Naive B cell (primary cell): ENCODE data around the gene SLC17A1. TPM values are rescaled to one million over a fixed set of nuclear protein-coding genes. Genes with fewer than 3 reads are reported as not detected.
A peak's percentile ranks its signal among the peaks of the same experiment; 100 is the strongest.

ENCODE experiments used
- ATAC-seq, 2 donors: fragments of 150-1000 bp; cut with Tn5 transposase; 2 replicates each; pipeline ENCODE4 v1.10.0; 2021; ENCODE audit warnings: low read depth in 2 of 2, mild to moderate bottlenecking in 2 of 2, moderate library complexity in 2 of 2
- DNase-seq: peaks from one replicate; pipeline ENCODE4 v3.0.0; 2022
- H3K27ac Mint-ChIP-seq, 6 donors: one replicate each; pipeline ENCODE4 v1.8.0; 2020 to 2022; ENCODE audit warnings: mild to moderate bottlenecking in 6 of 6, mixed read lengths in 6 of 6, moderate library complexity in 5 of 6, inconsistent platforms in 2 of 6
- H3K27me3 Mint-ChIP-seq, 3 donors: one replicate each; pipeline ENCODE4 v1.8.0; 2021 to 2022; ENCODE audit warnings: mixed read lengths in 3 of 3, mild to moderate bottlenecking in 1 of 3
- H3K36me3 Mint-ChIP-seq, 2 donors: one replicate each; pipeline ENCODE4 v1.8.0; 2020 to 2022; ENCODE audit warnings: mixed read lengths in 2 of 2, inconsistent platforms in 1 of 2, mild to moderate bottlenecking in 1 of 2
- H3K4me1 Mint-ChIP-seq, 3 donors: one replicate each; pipeline ENCODE4 v1.8.0; 2020 to 2022; ENCODE audit warnings: mixed read lengths in 3 of 3, inconsistent platforms in 1 of 3, mild to moderate bottlenecking in 1 of 3, moderate library complexity in 1 of 3
- H3K4me3 Mint-ChIP-seq, 8 donors: one replicate each; pipeline ENCODE4 v1.8.0; 2020 to 2022; ENCODE audit warnings: mild to moderate bottlenecking in 8 of 8, mixed read lengths in 8 of 8, moderate library complexity in 8 of 8, inconsistent platforms in 2 of 8
- H3K9me3 Mint-ChIP-seq, 7 donors: one replicate each; pipeline ENCODE4 v1.8.0; 2020 to 2022; ENCODE audit warnings: mixed read lengths in 7 of 7, mild to moderate bottlenecking in 5 of 7, inconsistent platforms in 2 of 7, moderate library complexity in 1 of 7
- polyA plus RNA-seq, 6 donors: library from polyadenylated mRNA; unstranded; fragments of 300-500 nt; fragmentation: Illumina TruSeq; gene quantifications; one replicate each; pipeline ENCODE4 v1.2.3, GENCODE V29; 2021; ENCODE audit warnings: low read depth in 6 of 6

Gene SLC17A1, protein sequence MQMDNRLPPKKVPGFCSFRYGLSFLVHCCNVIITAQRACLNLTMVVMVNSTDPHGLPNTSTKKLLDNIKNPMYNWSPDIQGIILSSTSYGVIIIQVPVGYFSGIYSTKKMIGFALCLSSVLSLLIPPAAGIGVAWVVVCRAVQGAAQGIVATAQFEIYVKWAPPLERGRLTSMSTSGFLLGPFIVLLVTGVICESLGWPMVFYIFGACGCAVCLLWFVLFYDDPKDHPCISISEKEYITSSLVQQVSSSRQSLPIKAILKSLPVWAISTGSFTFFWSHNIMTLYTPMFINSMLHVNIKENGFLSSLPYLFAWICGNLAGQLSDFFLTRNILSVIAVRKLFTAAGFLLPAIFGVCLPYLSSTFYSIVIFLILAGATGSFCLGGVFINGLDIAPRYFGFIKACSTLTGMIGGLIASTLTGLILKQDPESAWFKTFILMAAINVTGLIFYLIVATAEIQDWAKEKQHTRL
- polyA plus RNA-seq = not detected

DNA sequence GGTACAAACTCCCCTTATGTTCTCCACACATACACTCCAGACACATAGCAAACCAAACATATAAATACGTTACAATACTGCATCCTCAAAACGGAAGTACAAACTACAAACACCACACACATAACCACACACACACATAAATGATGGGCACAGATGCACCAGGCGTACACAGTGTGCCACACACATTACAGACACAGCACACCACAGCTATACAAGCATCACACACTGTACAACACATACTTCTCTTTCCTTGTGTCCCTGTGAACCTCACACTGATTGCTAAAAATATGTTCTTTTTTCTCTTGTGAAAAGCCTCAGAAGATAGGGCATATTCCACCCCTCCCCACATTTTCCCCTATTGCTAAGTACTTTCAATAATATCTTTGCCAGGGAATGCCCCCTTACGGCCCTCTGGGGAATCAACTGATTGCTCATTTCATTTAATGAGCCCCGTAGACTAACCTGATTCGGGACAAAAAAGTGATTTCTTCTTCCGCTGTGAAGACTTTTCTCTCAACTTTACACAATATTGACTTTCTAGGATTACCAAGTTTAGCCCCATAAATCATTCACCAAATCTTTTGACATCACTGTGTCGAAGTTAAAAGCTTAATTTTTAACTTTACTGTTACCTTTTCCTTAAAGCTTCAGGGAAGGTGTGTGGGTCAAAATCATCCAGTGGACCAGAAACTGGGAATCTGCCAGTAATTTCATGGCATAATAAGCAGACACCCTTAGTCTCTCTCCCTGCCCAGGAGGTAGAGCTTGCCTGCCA lies at the start of gene SLC17A1:
TSS of gene SLC17A1 (minus strand) at position 521 of the 775 bp plus-strand sequence. CDS start 1,495 bp downstream, outside the sequence.
- no peaks in the 10 kb centered on the region for H3K36me3 Mint-ChIP-seq
- ATAC-seq (no peak), DNase-seq (no peak)
- H3K4me3 Mint-ChIP-seq = no peak within 1 kb of the TSS
- peaks cover 7 to 36% (median 12%) of the 10 kb centered on the region in 3 donors for H3K27me3 Mint-ChIP-seq
- no peaks in the 10 kb centered on the region for H3K9me3 Mint-ChIP-seq
- no peak within 1 kb of the TSS for H3K27ac Mint-ChIP-seq
- no peaks in the 10 kb centered on the region for H3K4me1 Mint-ChIP-seq

DNA sequence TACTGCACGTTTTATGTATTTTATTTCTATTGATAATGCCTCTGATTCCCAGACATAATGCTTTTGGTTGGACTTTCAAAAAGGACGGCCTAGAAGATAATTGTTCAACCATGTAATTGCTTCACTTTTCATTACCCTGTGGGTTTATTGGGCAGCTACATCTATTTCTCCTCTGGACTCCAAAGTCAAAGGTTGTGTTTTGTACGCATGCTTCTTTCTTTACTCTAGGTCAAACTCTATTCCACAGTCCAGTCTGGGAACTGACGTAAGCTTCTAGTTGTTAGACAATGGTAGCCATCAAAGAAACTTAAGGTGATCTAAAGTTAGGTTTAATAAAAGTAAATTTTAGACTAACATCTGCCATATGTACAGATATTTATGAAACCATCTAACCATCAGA lies 48.7 kb upstream of the SLC17A1 start:
- ATAC-seq (no peak), DNase-seq (no peak)
- Mint-ChIP-seq H3K27ac (no peak overlapping the region), H3K4me1 (peaks cover 4 to 9% (median 7%) of the 10 kb centered on the region in 3 donors), H3K4me3 (no peak overlapping the region), H3K9me3 (peaks cover 0 to 4% (median 0%) of the 10 kb centered on the region in 7 donors), H3K27me3 (peaks cover 0 to 22% (median 3%) of the 10 kb centered on the region in 3 donors), H3K36me3 (no peaks in the 10 kb centered on the region)

- no peaks in the 10 kb centered on the region for H3K9me3 Mint-ChIP-seq
- DNase-seq (no peak), ATAC-seq (no peak)
- H3K36me3 Mint-ChIP-seq = no peaks in the 10 kb centered on the region
- peaks cover 3 to 26% (median 5%) of the 10 kb centered on the region in 3 donors for H3K27me3 Mint-ChIP-seq
- no peak overlapping the region for H3K27ac Mint-ChIP-seq
- H3K4me1 Mint-ChIP-seq = peaks cover 4 to 9% (median 7%) of the 10 kb centered on the region in 3 donors
- no peak overlapping the region for H3K4me3 Mint-ChIP-seq
Measured at GRCh38 chr6:25878721-25879322, 47.0 kb upstream of the SLC17A1 start.

DNA sequence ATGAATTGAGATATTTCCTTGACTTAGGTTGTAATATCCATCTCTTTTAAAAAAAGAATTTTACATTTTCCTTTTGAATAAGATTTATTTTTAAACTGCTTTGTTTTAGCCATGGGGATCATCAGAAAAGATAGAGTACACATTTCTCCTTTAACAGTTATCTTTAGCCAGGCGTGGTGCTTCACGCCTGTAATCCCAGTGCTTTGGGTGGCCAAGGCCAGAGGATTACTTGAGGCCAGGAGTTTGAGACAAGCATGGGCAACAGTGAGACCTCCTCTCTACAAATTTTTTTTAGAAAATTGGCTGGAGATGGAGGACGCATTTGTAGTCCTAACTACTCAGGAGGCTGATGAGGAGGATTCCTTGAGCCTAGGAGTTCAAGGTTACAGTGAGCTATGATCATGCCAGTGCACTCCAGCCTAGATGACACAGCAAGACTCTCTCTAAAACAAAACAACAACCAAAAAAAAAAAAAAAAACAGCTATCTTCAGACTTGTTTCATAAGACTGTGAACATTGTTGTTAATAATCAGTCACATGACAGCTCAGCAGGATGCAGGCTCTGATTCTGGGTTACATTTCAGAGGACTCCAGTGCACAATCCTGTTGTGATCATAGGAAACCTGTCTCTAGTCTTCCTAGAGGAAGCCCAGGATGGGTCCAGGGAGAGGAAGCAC lies 44.2 kb upstream of the SLC17A1 start:
- H3K4me1 Mint-ChIP-seq = peaks cover 0 to 9% (median 3%) of the 10 kb centered on the region in 3 donors
- no peak overlapping the region for H3K27ac Mint-ChIP-seq

DNA sequence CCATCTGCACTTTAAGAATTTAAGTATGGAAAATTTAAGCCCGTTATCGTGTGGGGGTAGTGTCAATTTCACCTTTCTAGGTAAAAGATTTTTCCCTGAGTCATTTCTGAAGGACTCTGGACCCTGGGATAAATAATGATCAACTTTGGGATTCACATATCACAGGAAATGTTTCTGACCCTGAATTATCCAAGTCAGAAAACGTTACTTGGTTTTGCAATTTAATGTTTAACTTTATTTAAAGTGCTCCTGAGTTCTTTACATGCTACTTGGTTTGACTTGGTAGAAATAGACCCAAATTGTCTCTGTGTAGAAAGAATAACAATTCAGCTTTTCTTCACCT lies 43.7 kb upstream of the SLC17A1 start:
- no peak for DNase-seq
- Mint-ChIP-seq H3K36me3 (no peaks in the 10 kb centered on the region), H3K27ac (no peak overlapping the region), H3K4me1 (peaks cover 0 to 9% (median 3%) of the 10 kb centered on the region in 3 donors), H3K9me3 (peaks cover 0 to 2% (median 0%) of the 10 kb centered on the region in 7 donors), H3K4me3 (no peak overlapping the region), H3K27me3 (peaks cover 5 to 36% (median 6%) of the 10 kb centered on the region in 3 donors)
- ATAC-seq = no peak

More for the DNA sequence above, 44.2 kb upstream of the SLC17A1 start:
- H3K27me3 Mint-ChIP-seq = peaks cover 5 to 36% (median 6%) of the 10 kb centered on the region in 3 donors
- DNase-seq = no peak
- no peak for ATAC-seq
- H3K4me3 Mint-ChIP-seq = no peak overlapping the region
- no peaks in the 10 kb centered on the region for H3K9me3 Mint-ChIP-seq
- H3K36me3 Mint-ChIP-seq = no peaks in the 10 kb centered on the region

DNA sequence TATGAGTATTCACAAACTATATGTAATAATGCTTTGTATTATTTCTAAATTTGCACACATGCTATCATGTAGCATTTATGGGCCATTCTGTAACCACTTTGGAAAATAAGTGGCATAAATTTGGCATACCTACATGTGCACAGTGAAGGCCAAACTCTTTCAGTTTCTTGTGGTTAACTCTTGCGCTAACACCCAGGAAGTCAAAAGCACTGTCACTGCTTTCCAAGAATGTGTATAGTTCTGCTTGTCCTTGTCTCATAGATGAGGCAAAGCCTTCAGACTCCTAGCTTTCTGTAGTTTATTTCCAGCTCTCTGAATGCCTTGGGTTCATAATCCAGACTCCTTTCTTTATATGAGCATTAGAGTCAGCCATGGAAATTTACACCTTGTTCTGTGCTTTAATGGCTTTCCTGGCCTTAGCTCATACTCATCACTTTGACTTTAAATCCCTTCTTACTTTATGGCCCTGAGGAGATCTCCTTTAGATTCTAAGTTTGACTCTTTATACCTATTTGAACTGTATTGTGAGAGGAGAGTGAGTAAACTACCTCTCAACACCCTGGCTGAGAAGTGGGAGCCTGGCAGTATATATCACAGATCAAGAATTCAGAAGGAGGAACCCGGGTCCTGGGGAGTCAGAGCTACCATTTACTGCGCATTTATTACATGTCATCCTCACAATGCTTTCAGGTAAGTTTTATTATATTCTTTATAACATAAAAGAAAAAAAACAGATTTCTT lies 43.1 kb upstream of the SLC17A1 start:
- Mint-ChIP-seq H3K27ac (no peak overlapping the region), H3K9me3 (peaks cover 0 to 2% (median 0%) of the 10 kb centered on the region in 7 donors)

GRCh38 chr6:25874118-25874517 lies 42.3 kb upstream of the SLC17A1 start, which contains the start of gene SLC17A3:
Gene SLC17A3 (minus strand): TSS chr6:25874243. CDS start chr6:25868387, 5,856 bp downstream.
- no peak for DNase-seq
- ATAC-seq = no peak
- Mint-ChIP-seq H3K4me3 (no peak within 1 kb of the TSS), H3K4me1 (peaks cover 0 to 9% (median 3%) of the 10 kb centered on the region in 3 donors), H3K27me3 (peaks cover 5 to 35% (median 6%) of the 10 kb centered on the region in 3 donors), H3K27ac (peak within 1 kb of the TSS in 1 of 6 donors; percentile 33), H3K9me3 (peaks cover 0 to 2% (median 0%) of the 10 kb centered on the region in 7 donors), H3K36me3 (no peaks in the 10 kb centered on the region)

More for the DNA sequence above, 43.1 kb upstream of the SLC17A1 start:
- DNase-seq (no peak), ATAC-seq (no peak)
- Mint-ChIP-seq H3K27me3 (peaks cover 5 to 36% (median 6%) of the 10 kb centered on the region in 3 donors), H3K36me3 (no peaks in the 10 kb centered on the region), H3K4me1 (peaks cover 0 to 9% (median 3%) of the 10 kb centered on the region in 3 donors), H3K4me3 (no peak overlapping the region)

DNA sequence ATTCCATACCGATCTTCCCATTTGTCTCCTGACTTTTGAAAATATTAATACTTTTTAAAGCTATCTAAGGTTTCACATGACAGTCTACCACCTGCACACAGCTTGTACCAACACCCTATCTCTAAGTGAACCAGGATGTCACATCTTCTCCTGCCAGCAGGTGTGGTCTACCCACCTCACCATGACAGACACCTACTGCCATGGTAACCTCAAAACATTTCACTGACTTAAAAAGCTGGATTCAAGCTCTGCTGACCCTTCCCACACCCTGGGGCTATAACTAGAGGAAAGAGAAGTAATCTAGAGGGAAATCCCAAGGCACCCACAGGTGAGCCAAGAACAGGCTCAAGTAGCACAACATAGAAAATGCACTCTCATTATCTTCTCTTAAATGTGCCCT lies 41.0 kb upstream of the SLC17A1 start:
- peaks cover 5 to 24% (median 6%) of the 10 kb centered on the region in 3 donors for H3K27me3 Mint-ChIP-seq
- DNase-seq (no peak), ATAC-seq (peak; percentile 37 to 60)
- no peak overlapping the region for H3K4me3 Mint-ChIP-seq
- peaks cover 0 to 9% (median 3%) of the 10 kb centered on the region in 3 donors for H3K4me1 Mint-ChIP-seq
- peaks cover 0 to 2% (median 0%) of the 10 kb centered on the region in 7 donors for H3K9me3 Mint-ChIP-seq
- H3K27ac Mint-ChIP-seq = peak overlapping the region in 1 of 6 donors; percentile 48
- no peaks in the 10 kb centered on the region for H3K36me3 Mint-ChIP-seq

DNA sequence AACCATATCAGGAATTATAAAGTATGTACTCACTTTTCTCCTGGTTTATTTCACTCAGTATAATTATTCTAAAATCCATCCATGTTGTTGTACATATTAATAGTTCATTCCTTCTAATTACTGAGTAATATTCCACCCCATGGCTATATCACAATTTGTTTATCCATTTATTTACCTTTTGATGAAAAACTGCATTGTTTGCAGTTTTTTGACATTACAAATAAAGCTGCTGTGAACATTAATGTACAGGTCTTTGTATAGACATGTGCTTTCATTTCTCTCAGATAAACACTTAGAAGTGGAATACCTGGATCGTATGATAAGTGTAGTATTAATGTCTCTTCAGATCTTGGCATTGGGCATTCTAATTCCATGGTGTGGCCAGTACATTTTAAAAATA lies 38.0 kb upstream of the SLC17A1 start:
- peaks cover 0 to 4% (median 0%) of the 10 kb centered on the region in 7 donors for H3K9me3 Mint-ChIP-seq
- peaks cover 2 to 17% (median 8%) of the 10 kb centered on the region in 3 donors for H3K27me3 Mint-ChIP-seq
- H3K36me3 Mint-ChIP-seq = no peaks in the 10 kb centered on the region
- no peak for DNase-seq
- no peak for ATAC-seq
- H3K4me1 Mint-ChIP-seq = peaks cover 0 to 9% (median 3%) of the 10 kb centered on the region in 3 donors
- no peak overlapping the region for H3K27ac Mint-ChIP-seq
- H3K4me3 Mint-ChIP-seq = no peak overlapping the region

- H3K4me1 Mint-ChIP-seq = peaks cover 0 to 9% (median 3%) of the 10 kb centered on the region in 3 donors
- peaks cover 14 to 22% (median 17%) of the 10 kb centered on the region in 3 donors for H3K27me3 Mint-ChIP-seq
- H3K9me3 Mint-ChIP-seq = peaks cover 0 to 5% (median 0%) of the 10 kb centered on the region in 7 donors
- H3K4me3 Mint-ChIP-seq = no peak overlapping the region
- H3K27ac Mint-ChIP-seq = no peak overlapping the region
- H3K36me3 Mint-ChIP-seq = peaks cover 0 to 7% of the 10 kb centered on the region in 2 donors
- DNase-seq (no peak), ATAC-seq (no peak)
Measured at GRCh38 chr6:25868436-25869183, 36.8 kb upstream of the SLC17A1 start.

- Mint-ChIP-seq H3K27ac (no peak overlapping the region), H3K9me3 (peaks cover 0 to 7% (median 0%) of the 10 kb centered on the region in 7 donors), H3K36me3 (peaks cover 0 to 9% of the 10 kb centered on the region in 2 donors), H3K4me1 (no peaks in the 10 kb centered on the region), H3K4me3 (no peak overlapping the region), H3K27me3 (peaks cover 13 to 22% (median 16%) of the 10 kb centered on the region in 3 donors)
- no peak for ATAC-seq
- no peak for DNase-seq
Measured at GRCh38 chr6:25866011-25866410, 34.2 kb upstream of the SLC17A1 start.
